HG02642 (cell line): ENCODE measurements around the gene WAS.

ENCODE experiments used
- ATAC-seq: cut with Tn5 transposase; IDR thresholded peaks from one replicate; pipeline ENCODE4 v1.9.1; 2021; ENCODE audit warnings: mild to moderate bottlenecking; ENCODE audit not compliant: unreplicated experiment, poor library complexity

Gene WAS

GRCh38 chrX:48709522-48710112 lies 26.0 kb downstream of the WAS start:
- no peak for ATAC-seq

GRCh38 chrX:48711162-48711928 lies 27.7 kb downstream of the WAS start:
- no peak for ATAC-seq

- ATAC-seq: no peak
Measured at GRCh38 chrX:48711929-48712505, 28.4 kb downstream of the WAS start.

GRCh38 chrX:48713847-48714246 lies 30.2 kb downstream of the WAS start:
- no peak for ATAC-seq

- no peak for ATAC-seq
Measured at GRCh38 chrX:48714573-48714972, 31.0 kb downstream of the WAS start.

- ATAC-seq: no peak
Measured at GRCh38 chrX:48715072-48715471, 31.5 kb downstream of the WAS start.

- ATAC-seq: no peak
Measured at GRCh38 chrX:48715876-48716502, 32.4 kb downstream of the WAS start.

- no peak for ATAC-seq
Measured at GRCh38 chrX:48719958-48720357, 36.4 kb downstream of the WAS start.

- ATAC-seq: no peak
Measured at GRCh38 chrX:48720577-48721250, 37.1 kb downstream of the WAS start.

- no peak for ATAC-seq
Measured at GRCh38 chrX:48721916-48722315, 38.3 kb downstream of the WAS start.

GRCh38 chrX:48726596-48726995 lies 43.0 kb downstream of the WAS start:
- ATAC-seq: no peak

GRCh38 chrX:48728653-48729052 lies 45.1 kb downstream of the WAS start:
- no peak for ATAC-seq

- no peak for ATAC-seq
Measured at GRCh38 chrX:48736303-48736702, 52.7 kb downstream of the WAS start.

GRCh38 chrX:48736878-48737212 lies 53.2 kb downstream of the WAS start:
- no peak for ATAC-seq

- ATAC-seq: peak; percentile 98
Measured at GRCh38 chrX:48737213-48737938, 53.8 kb downstream of the WAS start.

- no peak for ATAC-seq
Measured at GRCh38 chrX:48737940-48738339, 54.3 kb downstream of the WAS start.
